ENCODE data around the gene MYH7. TPM values are rescaled to one million over a fixed set of nuclear protein-coding genes. Genes with fewer than 3 reads are reported as not detected.

MYH7 gene
- total and polyA plus RNA-seq, 2 of the 4 experiments (the other 2 are of a cell fraction): not detected

GRCh38 chr14:23385244-23385641 lies 50.2 kb downstream of the MYH7 start:
- Histone ChIP-seq H2BK15ac (ENCODE audit: low read depth, low read length) (no peak overlapping the region), H3K9me1 (ENCODE audit: insufficient read depth, low read length) (no peaks in the 10 kb centered on the region), H3K18ac (ENCODE audit: low read depth, low read length) (no peak overlapping the region), H3K56ac (ENCODE audit: extremely low read depth, insufficient read depth, low read length) (no peak overlapping the region), H2BK5ac (ENCODE audit: low read depth, low read length, poor library complexity, severe bottlenecking) (no peak overlapping the region), H3K4me2 (ENCODE audit: low read depth, low read length) (no peak overlapping the region), H2AK5ac (ENCODE audit: low read depth, low read length) (no peak overlapping the region), H3K14ac (replicated peaks; ENCODE audit: low read depth, low read length) (no peak overlapping the region), H4K20me1 (ENCODE audit: insufficient read depth, low read length) (no peaks in the 10 kb centered on the region), H2AFZ (replicated peaks; ENCODE audit: low read length, poor library complexity) (no peak overlapping the region), H3K36me3 (ENCODE audit: control insufficient read depth, insufficient read depth, low read length) (no peaks in the 10 kb centered on the region), H2BK20ac (ENCODE audit: low read depth, low read length) (no peak overlapping the region), H3K4me3 (ENCODE audit: insufficient read depth, low read depth, low read length) (no peak overlapping the region), H3K27ac (ENCODE audit: insufficient read depth, low read length) (no peak overlapping the region), H3K79me1 (ENCODE audit: low read depth in 1 of 2, low read length in 2 of 2) (no peaks in the 10 kb centered on the region), H3K9ac (ENCODE audit: low read depth, low read length) (no peak overlapping the region), H4K91ac (ENCODE audit: insufficient read depth, low read depth, low read length) (no peak overlapping the region), H2BK120ac (ENCODE audit: low read depth, low read length) (no peak overlapping the region), H3K9me3 (ENCODE audit: control insufficient read depth, insufficient read depth, low read length) (no peaks in the 10 kb centered on the region), H2AK9ac (replicated peaks; ENCODE audit: low read depth, low read length, poor library complexity) (no peak overlapping the region), H3K27me3 (ENCODE audit: control insufficient read depth, insufficient read depth, low read length) (peaks cover 44% of the 10 kb centered on the region), H3K4me1 (ENCODE audit: control insufficient read depth, insufficient read depth, low read length) (no peaks in the 10 kb centered on the region), H4K8ac (ENCODE audit: low read depth in 2 of 2, low read length in 2 of 2) (no peak overlapping the region), H3K4ac (ENCODE audit: low read depth, low read length) (no peak overlapping the region), H4K5ac (ENCODE audit: low read depth, low read length) (no peak overlapping the region), H3K23ac (ENCODE audit: low read depth, low read length) (no peak overlapping the region)
- no CpG with 5 or more reads among the region's 2 CpGs for WGBS, 2 experiments (ENCODE audit: extremely low coverage in 2 of 2, insufficient read length in 1 of 2)
- dilution Hi-C loops (cut with HindIII; ENCODE audit: low sequenced_read_pairs, unreplicated experiment): no loop called here
- intact Hi-C loops (cut with micrococcal nuclease): no loop called here
- in situ Hi-C loops (cut with MboI; ENCODE audit: low sequenced_read_pairs): no loop called here
- no TSS peak for BruUV-seq (replicated peaks)
- ATAC-seq (ENCODE audit: low read depth) (no peak), DNase-seq (no peak)
- CTCF ChIA-PET: no interaction called here
- TF ChIP-seq RAD21 (IDR thresholded peaks at IDR 0.05; ENCODE audit: low read length) (no peak), BHLHE40 (IDR thresholded peaks at IDR 0.05; ENCODE audit: low read depth, low read length) (no peak), CHD1 (IDR thresholded peaks at IDR 0.05; ENCODE audit: low read depth, low read length) (no peak), MAZ (IDR thresholded peaks at IDR 0.05; ENCODE audit: borderline replicate concordance, low read depth, low read length) (no peak), SMC3 (IDR thresholded peaks at IDR 0.05; ENCODE audit: low read depth, low read length) (no peak), RCOR1 (IDR thresholded peaks at IDR 0.05; ENCODE audit: insufficient replicate concordance, low read length) (no peak), POLR2A (IDR thresholded peaks at IDR 0.05; ENCODE audit: low read depth, low read length) (no peak)
- POLR2A ChIA-PET (ENCODE audit: unreplicated experiment): no interaction called here
